Measurements from ENCODE around the gene JAML.

JAML gene

GRCh38 chr11:118163494-118163893 lies 61.3 kb downstream of the JAML start:
- DNase-seq: no peak

GRCh38 chr11:118162846-118163245 lies 62.0 kb downstream of the JAML start:
- DNase-seq: no peak

DNA sequence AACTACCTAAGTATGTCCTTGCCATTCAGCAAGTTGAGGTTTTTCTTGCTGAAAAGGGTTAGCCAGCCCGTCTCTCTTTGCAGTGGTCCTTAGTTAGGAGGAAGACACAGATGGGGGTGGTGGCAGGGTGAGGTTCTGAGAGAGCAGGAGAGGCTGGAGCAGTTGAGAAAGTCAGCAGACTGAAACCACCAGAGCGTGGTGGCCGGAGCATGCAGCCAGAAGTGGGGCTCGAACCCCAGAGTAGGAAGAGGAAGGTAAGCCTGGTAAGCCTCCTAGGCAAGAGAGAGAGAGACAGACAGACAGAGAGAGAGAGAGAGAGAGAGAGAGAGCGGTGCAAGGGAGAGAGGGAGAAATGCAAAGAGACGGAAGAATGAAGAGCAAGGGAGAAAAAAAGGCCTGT lies 63.0 kb downstream of the JAML start:
- DNase-seq: no peak

- DNase-seq: no peak
These were observed 67.5 kb downstream of the JAML start for GRCh38 chr11:118157186-118157895.

- peak; percentile 13 for DNase-seq
These were observed 68.2 kb downstream of the JAML start for GRCh38 chr11:118156531-118157185.

GRCh38 chr11:118155776-118156530 lies 68.9 kb downstream of the JAML start:
- no peak for DNase-seq

GRCh38 chr11:118154641-118155040 lies 70.2 kb downstream of the JAML start:
- DNase-seq: no peak

DNA sequence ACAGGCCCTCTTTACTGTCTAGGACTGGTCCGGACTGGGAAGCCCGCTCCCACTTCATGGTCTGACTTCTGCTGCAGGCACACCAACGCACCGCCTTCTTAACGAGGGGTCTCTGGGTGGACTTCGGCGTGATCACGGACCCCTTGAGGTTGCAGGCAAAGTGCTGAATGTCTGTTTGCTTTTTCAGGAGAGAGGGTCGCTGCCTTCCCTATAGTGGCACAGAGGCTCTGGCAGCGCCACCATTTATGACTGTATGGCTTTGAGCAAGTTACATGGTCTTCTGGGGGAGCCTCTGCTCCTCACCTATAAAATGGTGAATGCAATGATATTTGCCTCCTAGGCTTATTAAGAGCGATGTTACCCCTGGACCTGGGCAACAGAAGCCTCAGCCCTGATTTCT lies 70.8 kb downstream of the JAML start:
- DNase-seq: no peak

GRCh38 chr11:118153516-118153915 lies 71.3 kb downstream of the JAML start:
- no peak for DNase-seq

DNA sequence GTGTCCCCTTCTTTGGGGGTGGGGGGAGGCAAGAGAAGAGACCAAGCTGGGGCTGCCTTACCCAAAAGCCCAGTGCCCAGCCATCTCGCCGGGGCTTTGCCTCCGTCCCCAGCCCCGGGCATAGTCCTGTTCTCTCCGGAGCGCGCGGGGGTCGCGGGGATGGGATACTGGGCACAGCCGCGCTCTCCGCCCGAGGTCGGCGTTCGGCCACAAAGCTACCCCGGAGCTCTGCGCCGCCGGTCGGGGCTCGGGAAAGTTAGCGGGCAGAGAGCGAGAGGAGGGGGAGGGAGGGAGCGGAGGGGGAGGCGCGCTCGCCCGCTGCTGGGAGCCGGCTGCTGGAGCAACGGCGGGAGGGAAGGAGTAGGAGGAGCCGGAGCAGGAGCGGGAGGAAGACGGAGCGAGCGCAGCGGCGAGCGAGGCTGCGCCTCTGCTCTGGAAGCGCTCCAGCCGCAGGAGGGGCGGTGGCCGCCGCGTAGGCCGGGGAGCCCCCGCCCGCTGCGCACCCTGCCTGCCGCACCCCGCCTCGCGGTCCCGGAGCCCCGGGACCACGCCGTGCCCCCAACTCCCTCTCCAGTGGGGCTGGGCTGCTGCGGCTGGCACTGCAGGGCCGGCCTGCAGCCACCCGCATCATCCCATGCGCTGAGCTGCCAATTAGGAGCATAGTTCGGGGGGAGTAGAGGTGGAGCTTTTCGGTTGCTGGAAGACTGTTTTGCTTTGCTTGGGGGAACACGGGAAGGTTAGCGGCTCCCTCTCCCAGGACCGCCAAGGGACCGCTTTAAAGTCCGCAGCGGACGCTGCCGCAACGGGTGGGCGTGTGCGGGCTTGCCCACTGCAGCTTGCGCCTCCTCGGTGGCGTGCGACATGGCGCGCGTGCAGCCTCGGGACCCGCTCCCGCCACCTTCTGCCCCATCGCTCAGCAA lies 72.0 kb downstream of the JAML start, which contains the start of gene SCN4B:
TSS of gene SCN4B (minus strand) at position 272 of the 920 bp plus-strand sequence. CDS start at position 122, 150 bp downstream.
- DNase-seq: peak; percentile 8

DNA sequence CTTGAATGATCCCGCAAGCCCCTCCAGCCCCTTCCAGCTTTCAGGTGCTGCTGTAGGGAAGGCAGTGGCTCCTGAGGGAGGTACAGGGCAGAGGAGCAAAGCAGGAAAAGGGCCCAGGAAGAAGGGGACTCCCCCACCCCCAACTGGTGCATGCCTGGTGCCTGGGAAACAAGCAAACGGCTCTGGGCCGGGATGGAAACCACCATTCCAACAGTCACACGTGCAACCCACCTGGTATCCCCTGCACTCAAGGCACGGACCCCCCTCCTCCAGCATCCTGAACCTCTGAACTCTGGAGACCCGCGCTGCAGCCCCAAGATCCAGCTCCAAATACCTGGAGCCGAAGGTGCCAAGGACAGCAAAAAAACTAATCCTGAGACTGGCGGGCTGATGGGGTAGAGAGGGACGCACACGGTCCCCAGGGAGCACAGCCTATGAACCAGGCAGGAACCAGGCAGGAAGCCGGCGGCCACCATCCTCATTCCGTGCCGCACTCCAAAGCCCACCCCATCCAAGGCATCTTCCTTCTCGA lies 72.7 kb downstream of the JAML start:
- DNase-seq: no peak

DNA sequence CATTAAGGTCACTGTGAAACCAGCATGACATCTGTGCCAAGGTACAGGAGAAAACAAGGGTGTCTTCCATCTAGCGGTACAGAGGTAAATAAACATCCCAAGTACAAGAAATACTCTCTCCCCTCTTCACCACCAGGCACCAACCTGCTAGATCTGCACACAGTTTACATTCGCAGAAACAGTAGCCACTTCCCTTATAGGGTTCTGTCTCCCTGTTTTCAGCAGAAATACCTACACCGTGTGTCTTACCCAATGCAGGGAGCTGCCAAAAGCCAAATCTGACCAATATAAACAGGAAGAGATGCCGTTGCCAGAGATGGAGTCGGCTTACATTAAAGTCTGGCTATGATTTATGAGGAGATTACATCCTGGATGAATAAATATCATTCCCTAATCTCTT lies 73.4 kb downstream of the JAML start:
- no peak for DNase-seq

GRCh38 chr11:118149493-118149892 lies 75.3 kb downstream of the JAML start:
- DNase-seq: no peak

- no peak for DNase-seq
These were observed 76.0 kb downstream of the JAML start for GRCh38 chr11:118148856-118149255.

GRCh38 chr11:118148240-118148639 lies 76.6 kb downstream of the JAML start:
- DNase-seq: no peak

DNA sequence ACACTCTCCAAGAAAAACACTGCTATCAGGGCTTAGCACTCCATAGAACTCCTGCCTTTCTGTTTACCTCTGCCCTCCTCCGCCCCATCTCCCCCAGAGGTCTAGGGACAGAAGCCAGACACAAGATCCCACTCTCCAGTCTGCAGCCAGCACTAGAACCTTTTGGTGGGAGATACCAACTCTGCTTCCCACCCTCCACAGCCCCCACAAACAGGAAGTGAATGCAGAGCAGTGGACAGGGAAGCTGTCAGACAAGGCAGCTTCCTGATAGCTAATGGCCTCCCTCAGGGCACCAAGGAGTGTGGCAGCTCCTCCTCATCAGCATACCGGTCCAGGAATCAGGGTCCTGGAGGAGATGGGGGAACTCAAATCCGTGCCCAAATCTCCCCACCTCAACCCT lies 77.3 kb downstream of the JAML start:
- DNase-seq: no peak

- DNase-seq: no peak
These were observed 78.3 kb downstream of the JAML start for GRCh38 chr11:118146554-118146953.

DNA sequence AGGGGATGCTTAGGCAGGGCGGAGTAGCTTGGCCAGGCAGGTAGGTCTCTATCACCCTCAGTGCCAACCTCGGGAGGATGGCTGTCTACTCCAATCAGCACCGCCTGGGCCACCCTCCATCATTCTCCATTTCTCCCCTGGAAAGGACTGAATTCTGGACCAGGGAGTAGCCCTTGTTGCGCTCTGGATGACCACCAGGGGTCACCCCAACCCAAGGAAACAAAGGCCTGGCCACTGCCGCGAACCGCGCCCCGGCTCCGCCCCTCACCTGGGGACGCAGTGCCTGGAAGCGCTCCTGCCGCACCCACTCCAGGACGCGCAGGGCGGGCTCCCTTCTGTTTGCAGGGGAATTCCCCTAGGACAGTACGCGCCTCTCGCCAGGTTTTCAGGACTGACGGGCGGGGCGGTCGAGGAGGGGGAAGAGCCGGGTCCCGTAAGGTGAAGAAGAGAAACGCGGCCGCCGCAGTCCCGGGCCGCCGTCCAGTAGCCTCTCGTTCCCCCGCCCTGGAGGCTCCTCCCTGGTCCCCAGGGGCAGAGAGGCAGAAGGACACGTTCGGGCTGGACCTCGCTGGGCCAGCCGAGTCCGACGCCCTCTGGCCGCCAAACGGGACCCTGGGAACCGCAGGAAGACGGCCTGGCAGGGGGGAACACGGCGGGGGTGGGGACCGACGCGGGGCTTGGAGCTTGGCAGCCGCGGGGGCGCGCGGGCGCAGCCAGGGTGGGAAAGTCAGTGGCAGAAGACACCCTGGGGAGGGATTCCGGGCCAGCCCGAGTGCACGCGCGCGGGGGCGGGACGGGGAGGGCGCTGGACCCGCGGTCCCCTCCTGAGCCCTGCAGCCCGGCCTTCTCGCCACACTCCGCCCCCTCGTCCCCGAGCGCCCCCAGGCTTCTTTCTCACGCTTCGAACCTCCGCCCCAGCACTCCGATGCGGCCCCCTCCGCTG lies 79.3 kb downstream of the JAML start:
- DNase-seq: peak; percentile 90

DNA sequence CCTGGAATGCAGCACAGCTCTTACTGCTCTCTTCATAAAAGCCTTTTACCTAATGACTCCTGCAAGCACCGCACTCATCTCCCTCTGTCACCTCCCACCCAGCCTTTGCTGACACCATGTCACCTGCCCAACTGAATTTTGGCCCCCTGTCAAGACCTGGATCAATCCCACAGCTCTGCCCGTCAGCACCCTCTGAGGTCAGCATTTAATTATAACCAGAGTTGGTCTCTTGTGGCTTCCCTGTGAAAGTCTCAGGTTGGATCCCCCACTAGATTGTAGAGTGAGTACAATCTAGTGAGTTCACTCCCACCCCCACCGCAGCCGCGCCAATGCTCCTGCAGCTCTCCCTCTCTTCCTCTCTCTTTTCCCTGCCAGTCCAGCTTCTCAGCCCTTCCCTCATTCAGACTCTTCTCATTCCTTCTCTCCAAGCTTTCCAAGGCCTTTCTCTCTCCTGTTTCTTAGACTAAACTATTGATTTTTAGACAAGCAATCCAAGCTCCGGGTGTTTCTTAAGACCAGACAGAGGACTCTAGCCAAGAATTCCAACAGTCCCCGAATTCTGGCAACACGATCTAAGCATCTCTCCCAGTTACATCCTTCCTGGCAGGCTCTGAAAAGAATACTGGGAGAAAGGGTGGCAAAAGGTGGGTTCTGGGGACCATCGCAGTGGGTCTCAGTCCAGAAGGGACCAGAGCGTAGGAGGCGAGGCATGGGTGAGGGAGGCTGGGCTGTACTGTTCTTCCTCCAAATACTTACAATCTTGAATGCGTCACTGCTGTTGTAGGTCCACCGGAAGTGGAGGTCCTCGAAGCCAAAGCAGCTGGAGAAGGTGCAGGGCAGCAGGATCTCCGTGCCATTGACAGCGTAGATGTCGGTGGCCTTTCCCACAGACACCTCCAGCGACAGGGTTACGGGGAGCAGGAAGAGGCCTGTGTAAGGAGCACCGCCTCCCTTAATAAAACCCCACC lies 80.2 kb downstream of the JAML start:
- DNase-seq: no peak

Measured in activated naive CD4-positive, alpha-beta T cell treated with Interleukin-2 at 50 U/mL for 16 hours (primary cell).